Measurements from ENCODE around the gene SNRPD3. TPM values are rescaled to one million over a fixed set of nuclear protein-coding genes. Genes with fewer than 3 reads are reported as not detected.

Gene SNRPD3
- total and polyA plus RNA-seq, 4 donors: 57.2 to 128 (median 85.9) TPM

DNA sequence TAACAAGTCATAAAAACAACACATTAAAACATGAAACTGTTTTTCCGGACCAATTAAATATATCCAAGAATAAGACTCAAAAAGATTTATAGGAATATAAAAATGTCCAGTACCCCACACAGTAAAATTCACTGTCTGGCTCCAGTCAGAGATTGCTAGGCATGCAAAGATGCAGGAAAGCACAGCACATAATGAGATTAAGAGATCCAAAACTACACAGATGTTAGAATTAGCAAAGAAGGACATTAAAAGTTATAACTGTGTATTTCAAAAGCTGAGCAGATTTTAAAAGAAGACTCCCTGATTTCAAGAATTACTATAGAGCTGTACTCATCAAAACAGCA, 23.4 kb downstream of the SNRPD3 start:
- peaks cover 6 to 37% (median 26%) of the 10 kb centered on the region in 4 donors for H3K4me1 ChIP-seq (ENCODE audit: control insufficient read depth in 4 of 4, insufficient read depth in 4 of 4, low read length in 3 of 4)
- H3K4me3 ChIP-seq (ENCODE audit: low read depth in 1 of 3, low read length in 3 of 3): no peak overlapping the region
- H3K9me3 ChIP-seq (ENCODE audit: control insufficient read depth in 4 of 4, low read length in 3 of 4): no peaks in the 10 kb centered on the region
- H3K27ac ChIP-seq (ENCODE audit: low read depth in 1 of 2, low read length in 2 of 2): no peak overlapping the region
- H3K27me3 ChIP-seq (ENCODE audit: control insufficient read depth in 4 of 4, insufficient read depth in 4 of 4, low read length in 3 of 4): no peaks in the 10 kb centered on the region
- TF ChIP-seq JUND (IDR thresholded peaks at IDR 0.05) (no peak), GABPA (IDR thresholded peaks at IDR 0.05 in 1 of 2, conservative IDR thresholded peaks at IDR 0.05 in 1 of 2) (no peak), RXRA (IDR thresholded peaks at IDR 0.05) (no peak), RAD21 (IDR thresholded peaks at IDR 0.05) (no peak)
- no peak for DNase-seq (ENCODE audit: low spot score)
- H3K9ac ChIP-seq (ENCODE audit: low read depth in 1 of 2, low read length in 2 of 2): no peak overlapping the region
- H3K36me3 ChIP-seq (ENCODE audit: control insufficient read depth in 4 of 4, insufficient read depth in 3 of 4, low read depth in 1 of 4, low read length in 3 of 4): peaks cover 0 to 5% (median 2%) of the 10 kb centered on the region in 4 donors
- WGBS: 77% methylated on average over 1 of the region's 1 CpG

- TF ChIP-seq, protein P1, sequence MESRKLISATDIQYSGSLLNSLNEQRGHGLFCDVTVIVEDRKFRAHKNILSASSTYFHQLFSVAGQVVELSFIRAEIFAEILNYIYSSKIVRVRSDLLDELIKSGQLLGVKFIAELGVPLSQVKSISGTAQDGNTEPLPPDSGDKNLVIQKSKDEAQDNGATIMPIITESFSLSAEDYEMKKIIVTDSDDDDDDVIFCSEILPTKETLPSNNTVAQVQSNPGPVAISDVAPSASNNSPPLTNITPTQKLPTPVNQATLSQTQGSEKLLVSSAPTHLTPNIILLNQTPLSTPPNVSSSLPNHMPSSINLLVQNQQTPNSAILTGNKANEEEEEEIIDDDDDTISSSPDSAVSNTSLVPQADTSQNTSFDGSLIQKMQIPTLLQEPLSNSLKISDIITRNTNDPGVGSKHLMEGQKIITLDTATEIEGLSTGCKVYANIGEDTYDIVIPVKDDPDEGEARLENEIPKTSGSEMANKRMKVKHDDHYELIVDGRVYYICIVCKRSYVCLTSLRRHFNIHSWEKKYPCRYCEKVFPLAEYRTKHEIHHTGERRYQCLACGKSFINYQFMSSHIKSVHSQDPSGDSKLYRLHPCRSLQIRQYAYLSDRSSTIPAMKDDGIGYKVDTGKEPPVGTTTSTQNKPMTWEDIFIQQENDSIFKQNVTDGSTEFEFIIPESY (IDR thresholded peaks at IDR 0.05): no peak
- TF ChIP-seq JUND (IDR thresholded peaks at IDR 0.05): no peak
- no peak for TF ChIP-seq FOXA1 (IDR thresholded peaks at IDR 0.05)
- Histone ChIP-seq H3K36me3 (ENCODE audit: control insufficient read depth in 4 of 4, insufficient read depth in 3 of 4, low read depth in 1 of 4, low read length in 3 of 4) (peaks cover 0 to 2% (median 0%) of the 10 kb centered on the region in 4 donors), H3K27ac (ENCODE audit: low read depth in 1 of 2, low read length in 2 of 2) (no peak overlapping the region), H3K9ac (ENCODE audit: low read depth in 1 of 2, low read length in 2 of 2) (no peak overlapping the region), H3K4me3 (ENCODE audit: low read depth in 1 of 3, low read length in 3 of 3) (no peak overlapping the region), H3K27me3 (ENCODE audit: control insufficient read depth in 4 of 4, insufficient read depth in 4 of 4, low read length in 3 of 4) (no peaks in the 10 kb centered on the region), H3K4me1 (ENCODE audit: control insufficient read depth in 4 of 4, insufficient read depth in 4 of 4, low read length in 3 of 4) (peaks cover 6 to 44% (median 26%) of the 10 kb centered on the region in 4 donors), H3K9me3 (ENCODE audit: control insufficient read depth in 4 of 4, low read length in 3 of 4) (no peaks in the 10 kb centered on the region)
- WGBS: 94% methylated on average over 2 of the region's 2 CpGs
- DNase-seq (ENCODE audit: low spot score): no peak
Observed at GRCh38 chr22:24580276-24580675, 24.5 kb downstream of the SNRPD3 start.

- no peak for TF ChIP-seq HNF4G (IDR thresholded peaks at IDR 0.05)
- no peak for TF ChIP-seq RAD21 (IDR thresholded peaks at IDR 0.05)
- no peak for TF ChIP-seq YY1 (IDR thresholded peaks at IDR 0.05)
- TF ChIP-seq, protein P2, sequence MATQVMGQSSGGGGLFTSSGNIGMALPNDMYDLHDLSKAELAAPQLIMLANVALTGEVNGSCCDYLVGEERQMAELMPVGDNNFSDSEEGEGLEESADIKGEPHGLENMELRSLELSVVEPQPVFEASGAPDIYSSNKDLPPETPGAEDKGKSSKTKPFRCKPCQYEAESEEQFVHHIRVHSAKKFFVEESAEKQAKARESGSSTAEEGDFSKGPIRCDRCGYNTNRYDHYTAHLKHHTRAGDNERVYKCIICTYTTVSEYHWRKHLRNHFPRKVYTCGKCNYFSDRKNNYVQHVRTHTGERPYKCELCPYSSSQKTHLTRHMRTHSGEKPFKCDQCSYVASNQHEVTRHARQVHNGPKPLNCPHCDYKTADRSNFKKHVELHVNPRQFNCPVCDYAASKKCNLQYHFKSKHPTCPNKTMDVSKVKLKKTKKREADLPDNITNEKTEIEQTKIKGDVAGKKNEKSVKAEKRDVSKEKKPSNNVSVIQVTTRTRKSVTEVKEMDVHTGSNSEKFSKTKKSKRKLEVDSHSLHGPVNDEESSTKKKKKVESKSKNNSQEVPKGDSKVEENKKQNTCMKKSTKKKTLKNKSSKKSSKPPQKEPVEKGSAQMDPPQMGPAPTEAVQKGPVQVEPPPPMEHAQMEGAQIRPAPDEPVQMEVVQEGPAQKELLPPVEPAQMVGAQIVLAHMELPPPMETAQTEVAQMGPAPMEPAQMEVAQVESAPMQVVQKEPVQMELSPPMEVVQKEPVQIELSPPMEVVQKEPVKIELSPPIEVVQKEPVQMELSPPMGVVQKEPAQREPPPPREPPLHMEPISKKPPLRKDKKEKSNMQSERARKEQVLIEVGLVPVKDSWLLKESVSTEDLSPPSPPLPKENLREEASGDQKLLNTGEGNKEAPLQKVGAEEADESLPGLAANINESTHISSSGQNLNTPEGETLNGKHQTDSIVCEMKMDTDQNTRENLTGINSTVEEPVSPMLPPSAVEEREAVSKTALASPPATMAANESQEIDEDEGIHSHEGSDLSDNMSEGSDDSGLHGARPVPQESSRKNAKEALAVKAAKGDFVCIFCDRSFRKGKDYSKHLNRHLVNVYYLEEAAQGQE (IDR thresholded peaks at IDR 0.05): no peak
- no peak for TF ChIP-seq TAF1 (conservative IDR thresholded peaks at IDR 0.05)
- TF ChIP-seq FOXA2 (IDR thresholded peaks at IDR 0.05): no peak
- TF ChIP-seq HNF4A (conservative IDR thresholded peaks at IDR 0.05): no peak
- no peak for TF ChIP-seq NR2F2 (IDR thresholded peaks at IDR 0.05)
- TF ChIP-seq GABPA (IDR thresholded peaks at IDR 0.05 in 1 of 2, conservative IDR thresholded peaks at IDR 0.05 in 1 of 2): no peak
- no peak for TF ChIP-seq RXRA (IDR thresholded peaks at IDR 0.05)
- TF ChIP-seq ATF3 (IDR thresholded peaks at IDR 0.05): no peak
- TF ChIP-seq EGR1 (IDR thresholded peaks at IDR 0.05; ENCODE audit: low read depth in 2 of 2): no peak
- TF ChIP-seq, protein P1 (IDR thresholded peaks at IDR 0.05): no peak
- H3K36me3 ChIP-seq (ENCODE audit: control insufficient read depth in 4 of 4, insufficient read depth in 3 of 4, low read depth in 1 of 4, low read length in 3 of 4): peaks cover 0 to 12% (median 2%) of the 10 kb centered on the region in 4 donors
- no peak for DNase-seq (ENCODE audit: low spot score)
- H3K4me3 ChIP-seq (ENCODE audit: low read depth in 1 of 3, low read length in 3 of 3): no peak overlapping the region
- no peaks in the 10 kb centered on the region for H3K27me3 ChIP-seq (ENCODE audit: control insufficient read depth in 4 of 4, insufficient read depth in 4 of 4, low read length in 3 of 4)
- H3K9me3 ChIP-seq (ENCODE audit: control insufficient read depth in 4 of 4, low read length in 3 of 4): no peaks in the 10 kb centered on the region
- H3K27ac ChIP-seq (ENCODE audit: low read depth in 1 of 2, low read length in 2 of 2): no peak overlapping the region
- peaks cover 4 to 35% (median 20%) of the 10 kb centered on the region in 4 donors for H3K4me1 ChIP-seq (ENCODE audit: control insufficient read depth in 4 of 4, insufficient read depth in 4 of 4, low read length in 3 of 4)
- WGBS: 89% methylated on average over 12 of the region's 12 CpGs
- no peak overlapping the region for H3K9ac ChIP-seq (ENCODE audit: low read depth in 1 of 2, low read length in 2 of 2)
Observed at GRCh38 chr22:24582056-24582814, 26.4 kb downstream of the SNRPD3 start.

Data from liver (tissue), 9 donors.